ENCODE data around the gene SARDH.

The SARDH gene

GRCh38 chr9:133734590-133735414 is 3.4 kb downstream of the SARDH start:
- in situ Hi-C loops (cut with HindIII; ENCODE audit: low sequenced_read_pairs): loop anchor here (5.0 kb wide), 2 partner anchors 63 to 103 kb away; no protein-coding TSS in a partner anchor

GRCh38 chr9:133733796-133734533 is 4.2 kb downstream of the SARDH start:
- in situ Hi-C loops (cut with HindIII; ENCODE audit: low sequenced_read_pairs): loop anchor here (5.0 kb wide), 2 partner anchors 62 to 102 kb away; no protein-coding TSS in a partner anchor

GRCh38 chr9:133733421-133733795 is 4.7 kb downstream of the SARDH start:
- in situ Hi-C loops (cut with HindIII; ENCODE audit: low sequenced_read_pairs): loop anchor here (5.0 kb wide), 2 partner anchors 61 to 101 kb away; no protein-coding TSS in a partner anchor

DNA sequence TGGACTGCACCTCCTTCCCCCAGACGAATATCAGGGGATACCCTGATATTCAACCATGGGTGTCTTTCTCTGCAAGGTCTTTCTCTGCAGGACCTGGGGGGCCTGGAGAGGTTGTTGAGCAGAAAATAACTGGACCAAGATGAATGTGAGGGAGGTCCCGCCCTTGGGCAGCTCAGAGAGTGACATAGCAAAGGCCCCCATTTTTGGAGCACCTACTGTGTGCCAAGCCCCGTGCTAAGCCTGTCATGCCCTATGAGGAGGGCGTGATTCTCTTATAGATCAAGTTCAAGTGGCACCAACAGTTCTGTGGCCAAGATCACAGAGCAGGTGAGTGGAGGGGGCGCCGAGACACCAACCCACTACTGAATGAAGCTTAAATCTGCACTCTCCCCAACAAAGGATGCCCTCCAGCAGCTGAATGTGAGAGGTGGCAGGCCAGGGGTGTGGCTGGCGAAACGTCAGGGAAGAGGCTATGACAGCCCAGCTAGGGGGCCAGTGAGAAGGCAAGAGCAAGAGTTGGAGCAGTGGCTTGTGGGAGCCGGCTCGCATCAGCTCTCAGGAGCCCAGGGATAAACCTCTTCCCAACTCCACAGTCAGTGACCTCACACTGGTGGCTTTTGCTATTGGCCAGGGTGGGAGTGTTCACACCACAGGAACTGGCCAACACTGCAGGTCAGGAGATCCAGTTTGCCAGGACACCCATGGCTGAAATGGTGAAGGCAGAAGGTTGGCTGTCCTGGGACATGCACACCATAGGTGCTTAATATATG is 5.3 kb downstream of the SARDH start:
- in situ Hi-C loops (cut with HindIII; ENCODE audit: low sequenced_read_pairs): loop anchor here (5.0 kb wide), 2 partner anchors 61 to 101 kb away; no protein-coding TSS in a partner anchor

DNA sequence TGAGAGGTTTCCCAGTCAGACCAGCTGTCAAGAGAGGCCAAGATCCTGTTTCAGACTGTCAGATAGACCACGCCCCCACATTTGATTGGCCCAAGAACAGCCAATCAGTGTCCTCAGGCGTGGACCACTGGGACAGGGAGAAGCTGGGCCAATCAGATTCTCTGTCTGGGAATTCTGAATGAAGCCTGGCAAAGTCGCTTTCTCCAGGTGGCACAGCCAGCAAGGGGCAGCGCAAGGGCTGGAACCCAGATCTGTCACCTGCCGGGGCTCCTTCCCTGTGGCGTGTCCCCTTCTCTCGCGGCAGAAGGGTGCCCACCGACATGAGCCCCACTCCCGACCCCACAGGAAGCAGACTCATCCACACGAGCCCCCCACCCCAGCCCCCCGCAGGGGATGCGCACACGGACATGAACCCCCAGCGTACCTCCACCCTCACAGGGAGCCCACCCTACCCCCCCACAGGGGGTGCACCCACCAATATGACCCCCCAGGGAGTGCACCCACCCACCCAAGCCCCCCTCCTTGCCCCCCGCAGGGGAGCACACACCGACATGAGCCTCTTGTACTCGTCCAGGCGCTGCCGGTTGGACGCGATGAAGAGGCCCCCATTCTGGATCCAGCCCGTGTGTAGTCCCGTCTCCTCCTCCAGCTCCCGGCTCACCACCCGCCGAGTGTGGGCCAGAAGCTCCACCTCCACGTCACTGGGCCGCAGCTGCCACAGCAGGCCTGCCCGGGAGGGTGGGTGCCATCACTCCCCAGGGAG is 6.1 kb downstream of the SARDH start:
- in situ Hi-C loops (cut with HindIII; ENCODE audit: low sequenced_read_pairs): loop anchor here (5.0 kb wide), 2 partner anchors 60 to 100 kb away; no protein-coding TSS in a partner anchor

DNA sequence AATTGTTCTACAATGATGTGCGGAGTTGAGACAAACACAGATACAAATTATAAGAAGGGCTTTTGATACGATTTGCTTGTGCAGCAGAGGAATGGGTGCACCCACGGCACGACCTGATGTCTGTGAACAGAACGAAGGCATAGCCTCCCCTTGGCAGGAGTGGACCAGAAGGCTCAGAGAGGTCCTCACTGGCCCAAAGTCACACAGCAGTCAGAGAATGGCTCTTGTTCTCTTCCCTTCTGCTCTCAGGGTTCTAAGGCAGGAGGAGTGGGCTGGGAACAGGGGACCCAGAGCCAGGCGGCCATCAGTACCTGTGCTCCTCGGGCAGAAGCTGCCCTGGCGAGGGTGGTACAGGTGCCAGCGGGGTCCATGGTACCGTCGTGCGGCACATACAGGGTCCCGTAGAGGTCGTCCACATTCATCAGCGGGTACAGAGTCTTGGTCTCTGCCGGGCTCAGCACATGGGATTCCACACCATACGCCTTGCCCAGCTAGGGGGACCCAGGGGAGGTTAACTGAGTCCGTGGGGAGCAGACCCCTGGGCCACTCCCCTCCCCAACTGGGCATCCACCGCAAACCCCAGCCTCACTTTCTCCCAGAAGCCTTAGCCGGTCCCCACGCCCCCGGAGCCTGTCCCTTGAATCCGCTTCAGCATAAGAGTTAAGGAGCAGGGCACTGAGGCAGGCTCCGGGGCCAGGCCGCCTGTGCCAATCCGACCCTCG is 7.0 kb downstream of the SARDH start:
- in situ Hi-C loops (cut with HindIII; ENCODE audit: low sequenced_read_pairs): loop anchor here (5.0 kb wide), 2 partner anchors 59 to 99 kb away; no protein-coding TSS in a partner anchor

DNA sequence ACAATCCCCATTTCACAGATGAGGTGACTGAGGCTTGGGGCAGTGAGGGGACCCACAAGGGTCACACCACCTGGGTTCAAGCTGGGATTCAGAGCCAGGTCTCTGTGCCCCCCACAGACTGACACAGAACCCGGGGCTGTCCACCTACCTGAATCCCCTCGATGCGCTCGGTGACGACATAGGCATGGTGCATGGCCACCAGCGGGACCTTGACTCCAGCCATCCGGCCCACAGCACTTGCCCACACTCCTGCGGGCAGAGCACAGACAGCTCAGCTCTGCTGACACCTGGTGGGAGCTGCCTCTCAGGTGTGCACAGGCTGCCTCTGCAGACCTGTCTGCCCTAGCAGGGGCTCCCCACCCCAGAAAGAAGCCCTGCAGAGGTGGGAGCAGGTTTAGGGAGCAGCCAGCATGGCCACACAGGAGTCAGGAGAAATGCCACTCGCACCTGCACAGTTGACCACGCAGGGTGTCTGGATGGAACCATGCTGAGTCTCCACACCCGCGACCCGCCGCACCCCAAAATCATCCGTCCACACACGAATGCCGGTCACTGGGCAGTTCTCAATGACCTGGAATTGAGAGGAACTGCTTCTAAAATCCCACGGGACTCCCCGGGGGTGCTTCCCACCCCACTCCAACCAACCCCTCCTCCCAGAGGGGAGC is 8.4 kb downstream of the SARDH start:
- in situ Hi-C loops (cut with HindIII; ENCODE audit: low sequenced_read_pairs): loop anchor here (5.0 kb wide), 2 partner anchors 57 to 97 kb away; no protein-coding TSS in a partner anchor

DNA sequence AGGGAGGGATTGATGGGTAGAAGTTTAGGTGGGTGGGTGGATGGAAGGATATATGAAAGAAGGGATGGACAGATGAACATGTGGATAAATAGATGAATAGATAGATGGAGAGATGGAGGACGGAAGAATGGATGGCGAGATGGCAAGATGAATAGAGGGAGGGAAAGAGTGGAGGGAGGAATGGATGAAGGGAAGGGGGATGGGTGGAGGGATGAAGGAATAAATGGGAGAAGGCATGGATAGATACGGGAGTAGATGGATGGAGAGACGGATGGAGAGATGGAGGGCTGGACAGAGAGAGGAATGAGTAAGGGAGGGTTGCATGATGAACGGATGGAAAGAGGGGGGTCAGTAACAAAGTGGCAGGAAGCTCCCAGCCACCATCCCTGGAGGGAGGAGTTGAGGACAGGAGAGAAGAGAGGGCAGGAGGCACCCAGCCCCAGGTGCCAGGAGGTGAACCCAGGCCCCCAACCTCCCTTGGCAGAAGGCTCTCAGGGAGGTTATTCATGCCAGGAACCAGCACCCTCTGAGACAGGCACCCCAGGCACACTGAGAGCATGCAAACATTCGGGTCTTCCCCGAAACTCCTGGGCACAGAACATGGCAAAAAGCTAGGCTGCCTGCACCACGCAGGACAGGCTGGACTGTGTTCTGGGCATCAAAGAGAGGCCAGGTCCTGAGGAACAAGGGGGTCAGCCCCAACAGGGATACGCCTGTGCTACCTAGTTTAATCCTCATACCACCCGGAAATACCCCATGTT is 9.1 kb downstream of the SARDH start:
- in situ Hi-C loops (cut with HindIII; ENCODE audit: low sequenced_read_pairs): no loop called here

- in situ Hi-C loops (cut with HindIII; ENCODE audit: low sequenced_read_pairs): no loop called here
Measured at GRCh38 chr9:133727876-133728441, 10.2 kb downstream of the SARDH start.

- in situ Hi-C loops (cut with HindIII; ENCODE audit: low sequenced_read_pairs): no loop called here
Measured at GRCh38 chr9:133727277-133727875, 10.8 kb downstream of the SARDH start.

GRCh38 chr9:133726401-133727276 is 11.5 kb downstream of the SARDH start:
- in situ Hi-C loops (cut with HindIII; ENCODE audit: low sequenced_read_pairs): no loop called here

DNA sequence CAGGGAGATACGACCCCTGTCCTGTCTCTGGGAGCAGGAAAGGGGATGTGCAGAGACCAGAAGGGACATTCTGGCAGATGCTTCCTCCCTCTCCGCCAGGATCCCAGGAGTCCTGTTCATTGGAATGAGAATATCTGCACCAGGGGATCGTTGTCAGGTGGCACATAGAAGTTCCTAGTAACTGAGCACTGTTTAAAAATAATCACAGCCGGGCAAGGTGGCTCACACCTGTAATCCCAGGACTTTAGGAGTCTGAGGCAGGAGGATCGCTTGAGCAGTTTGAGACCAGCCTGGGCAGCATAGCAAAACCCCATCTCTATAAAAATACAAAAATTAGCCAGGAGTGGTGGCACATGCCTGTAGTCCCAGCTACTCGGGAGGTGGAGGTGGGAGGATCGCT is 12.3 kb downstream of the SARDH start:
- in situ Hi-C loops (cut with HindIII; ENCODE audit: low sequenced_read_pairs): no loop called here

DNA sequence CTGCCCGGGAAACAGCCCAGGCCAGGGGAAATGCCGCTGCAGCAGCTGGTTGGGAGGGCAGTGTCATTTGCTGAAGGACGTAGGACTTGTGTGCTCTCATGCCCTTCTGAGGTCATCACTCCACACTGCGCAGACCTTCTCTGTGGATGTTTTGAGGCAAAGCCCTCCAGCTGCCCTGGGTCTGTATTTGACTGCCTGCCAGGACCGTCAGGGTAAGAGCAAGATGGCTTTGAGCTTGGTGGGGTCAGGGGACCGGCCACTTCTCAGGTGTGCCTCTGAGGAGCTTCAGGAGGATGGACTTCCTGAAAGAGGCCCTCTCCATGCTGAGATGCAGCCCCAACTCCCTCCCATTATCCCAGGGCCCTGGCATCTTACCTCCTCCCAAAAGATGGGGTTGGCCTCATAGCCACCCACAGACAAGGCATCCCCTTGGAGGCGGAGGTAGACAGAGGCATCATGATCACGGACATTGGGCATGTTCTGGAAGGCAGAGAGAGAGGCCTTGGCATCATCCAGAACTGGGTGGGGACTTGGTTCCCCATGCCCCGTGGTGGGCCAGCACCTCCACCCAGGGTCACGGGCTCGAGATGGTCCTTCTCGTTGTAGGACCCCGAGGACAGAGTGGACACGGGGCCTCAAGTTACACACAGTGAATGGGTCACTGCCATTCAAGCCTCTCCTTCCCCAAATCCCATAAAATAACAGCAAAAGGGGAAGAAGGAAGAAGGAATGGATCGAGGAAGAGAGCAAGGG is 19.4 kb downstream of the SARDH start:
- in situ Hi-C loops (cut with HindIII; ENCODE audit: low sequenced_read_pairs): no loop called here

- in situ Hi-C loops (cut with HindIII; ENCODE audit: low sequenced_read_pairs): no loop called here
Measured at GRCh38 chr9:133717113-133718031, 20.8 kb downstream of the SARDH start.

Data from endothelial cell of hepatic sinusoid (primary cell).